Naive thymus-derived CD4-positive, alpha-beta T cell (primary cell): ENCODE measurements around the gene GPATCH1. TPM values are rescaled to one million over a fixed set of nuclear protein-coding genes. Genes with fewer than 3 reads are reported as not detected.

ENCODE experiments used
- ATAC-seq: fragments of 150-1000 bp; cut with Tn5 transposase; 2 replicates; pipeline ENCODE4 v1.10.0; 2021; ENCODE audit warnings: mild to moderate bottlenecking, moderate library complexity
- CTCF ChIA-PET: fragments of 350-600 bp; sonication (Branson Sonifier 250); formaldehyde crosslinking; loops from one replicate; lab custom pipeline; 2021; ENCODE audit warnings: antibody characterized with exemption; lab: Charles Lee
- POLR2A ChIA-PET: fragments of 350-600 bp; sonication (Branson Sonifier 250); formaldehyde crosslinking; loops from one replicate; lab custom pipeline; 2021; ENCODE audit warnings: antibody characterized with exemption, inconsistent platforms; lab: Charles Lee
- DNase-seq, 9 donors: peaks; one replicate each; pipeline versions ENCODE4 v3.0.0 to v3.0.0-alpha.2; 2020 to 2022; ENCODE audit warnings: mixed read lengths in 1 of 9
- H3K27ac ChIP-seq: one replicate; pipeline ENCODE4 v1.7.0; 2013; ENCODE audit warnings: mild to moderate bottlenecking, low read depth, low read length, moderate library complexity
- H3K27me3 ChIP-seq, 2 donors: one replicate each; pipeline ENCODE4 v1.7.0; 2013; ENCODE audit warnings: low read length in 2 of 2, mild to moderate bottlenecking in 2 of 2, moderate library complexity in 2 of 2; ENCODE audit not compliant: control insufficient read depth in 2 of 2, insufficient read depth in 2 of 2
- H3K36me3 ChIP-seq, 3 experiments: 1 replicate in 2 of 3; 2 replicates in 1 of 3; pipeline ENCODE4 v1.7.0; 2013; ENCODE audit warnings: low read length in 3 of 3, mild to moderate bottlenecking in 3 of 3, moderate library complexity in 1 of 3; ENCODE audit not compliant: insufficient read depth in 3 of 3, control insufficient read depth in 2 of 3
- H3K4me1 ChIP-seq, 2 donors: one replicate each; pipeline ENCODE4 v1.7.0; 2013; ENCODE audit warnings: low read length in 2 of 2, mild to moderate bottlenecking in 2 of 2, moderate library complexity in 1 of 2; ENCODE audit not compliant: control insufficient read depth in 2 of 2, insufficient read depth in 2 of 2
- H3K4me3 ChIP-seq: 2 replicates; pipeline ENCODE4 v1.7.0; 2013; ENCODE audit warnings: mild to moderate bottlenecking, low read length
- H3K9me3 ChIP-seq, 3 experiments: 1 replicate in 2 of 3; 2 replicates in 1 of 3; pipeline ENCODE4 v1.7.0; 2013; ENCODE audit warnings: low read length in 3 of 3; ENCODE audit not compliant: control insufficient read depth in 2 of 3
- H3K27ac Mint-ChIP-seq, 9 donors: one replicate each; pipeline ENCODE4 v1.8.0; 2020 to 2022; ENCODE audit warnings: mixed read lengths in 9 of 9, mild to moderate bottlenecking in 8 of 9, moderate library complexity in 5 of 9, inconsistent platforms in 2 of 9
- H3K27me3 Mint-ChIP-seq, 5 donors: one replicate each; pipeline ENCODE4 v1.8.0; 2021 to 2022; ENCODE audit warnings: mixed read lengths in 5 of 5, mild to moderate bottlenecking in 1 of 5
- H3K36me3 Mint-ChIP-seq, 5 donors: one replicate each; pipeline ENCODE4 v1.8.0; 2020 to 2022; ENCODE audit warnings: mixed read lengths in 5 of 5, mild to moderate bottlenecking in 3 of 5, inconsistent platforms in 1 of 5
- H3K4me1 Mint-ChIP-seq, 7 donors: one replicate each; pipeline ENCODE4 v1.8.0; 2020 to 2022; ENCODE audit warnings: mixed read lengths in 7 of 7, mild to moderate bottlenecking in 3 of 7, inconsistent platforms in 1 of 7
- H3K4me3 Mint-ChIP-seq, 10 donors: one replicate each; pipeline ENCODE4 v1.8.0; 2020 to 2022; ENCODE audit warnings: mild to moderate bottlenecking in 10 of 10, mixed read lengths in 10 of 10, moderate library complexity in 6 of 10, inconsistent platforms in 2 of 10
- H3K9me3 Mint-ChIP-seq, 11 donors: one replicate each; pipeline ENCODE4 v1.8.0; 2020 to 2022; ENCODE audit warnings: mixed read lengths in 11 of 11, mild to moderate bottlenecking in 4 of 11, inconsistent platforms in 1 of 11, moderate library complexity in 1 of 11
- intact Hi-C, 2 donors: fragments of 100-400 bp; cut with micrococcal nuclease; formaldehyde crosslinking; loops; one replicate each; pipeline ENCODE4 v1.15.1; 2023
- polyA plus RNA-seq, 2 donors: library from polyadenylated mRNA; unstranded; fragments of 300-500 nt; fragmentation: Illumina TruSeq; gene quantifications; one replicate each; pipeline ENCODE4 v1.2.3, GENCODE V29; 2021
- total RNA-seq, 6 experiments: library from RNA in 5 of 6; stranded (reverse) in 5 of 6; gene quantifications; 1 replicate in 5 of 6; 2 replicates in 1 of 6; pipeline ENCODE4 v1.2.3 and lab custom pipeline; 2021 to 2026

GPATCH1 gene
- total and polyA plus RNA-seq, 7 experiments from 2014 or later, result 4.6 to 20.0 (median 11.8) TPM

GRCh38 chr19:33102893-33103292, 21.9 kb downstream of the GPATCH1 start:
- Mint-ChIP-seq H3K4me3 (no peak overlapping the region), H3K36me3 (peaks cover 5 to 51% (median 11%) of the 10 kb centered on the region in 5 donors), H3K27me3 (no peaks in the 10 kb centered on the region), H3K4me1 (peaks cover 0 to 4% (median 0%) of the 10 kb centered on the region in 7 donors), H3K9me3 (no peaks in the 10 kb centered on the region), H3K27ac (no peak overlapping the region)
- H3K4me3 ChIP-seq, result no peak overlapping the region
- no peaks in the 10 kb centered on the region for H3K9me3 ChIP-seq
- H3K4me1 ChIP-seq, result no peaks in the 10 kb centered on the region
- POLR2A ChIA-PET, result no interaction called here
- H3K36me3 ChIP-seq, result peaks cover 13 to 72% (median 22%) of the 10 kb centered on the region in 3 experiments
- ATAC-seq, result no peak
- DNase-seq, result no peak
- H3K27me3 ChIP-seq, result no peaks in the 10 kb centered on the region
- no peak overlapping the region for H3K27ac ChIP-seq
- CTCF ChIA-PET, result interaction anchor here (0.5 kb wide), 1 partner anchor 128 kb away, joined by 5 read pairs; no protein-coding TSS in a partner anchor
- intact Hi-C loops, result no loop called here

- DNase-seq (no peak), ATAC-seq (no peak)
- H3K27ac Mint-ChIP-seq, result peak overlapping the region in 1 of 9 donors; percentile 41
- Histone ChIP-seq H3K27ac (no peak overlapping the region), H3K4me3 (no peak overlapping the region), H3K9me3 (no peaks in the 10 kb centered on the region), H3K27me3 (no peaks in the 10 kb centered on the region), H3K4me1 (no peaks in the 10 kb centered on the region), H3K36me3 (peaks cover 7 to 78% (median 7%) of the 10 kb centered on the region in 3 experiments)
- no peaks in the 10 kb centered on the region for H3K27me3 Mint-ChIP-seq
- no peak overlapping the region for H3K4me3 Mint-ChIP-seq
- CTCF ChIA-PET, result no interaction called here
- intact Hi-C loops, result no loop called here
- H3K4me1 Mint-ChIP-seq, result peaks cover 0 to 5% (median 0%) of the 10 kb centered on the region in 7 donors
- POLR2A ChIA-PET, result no interaction called here
- H3K9me3 Mint-ChIP-seq, result no peaks in the 10 kb centered on the region
- peaks cover 8 to 45% (median 17%) of the 10 kb centered on the region in 5 donors for H3K36me3 Mint-ChIP-seq
Measured at GRCh38 chr19:33108161-33108560, 27.2 kb downstream of the GPATCH1 start.

- H3K4me3 ChIP-seq, result no peak overlapping the region
- CTCF ChIA-PET, result no interaction called here
Measured at GRCh38 chr19:33110137-33110910, 29.3 kb downstream of the GPATCH1 start.

GRCh38 chr19:33111587-33111986, 30.6 kb downstream of the GPATCH1 start:
- Mint-ChIP-seq H3K4me3 (no peak overlapping the region), H3K27ac (no peak overlapping the region), H3K36me3 (peaks cover 16 to 54% (median 28%) of the 10 kb centered on the region in 5 donors), H3K9me3 (no peaks in the 10 kb centered on the region), H3K4me1 (peaks cover 0 to 1% (median 0%) of the 10 kb centered on the region in 7 donors), H3K27me3 (no peaks in the 10 kb centered on the region)
- H3K27ac ChIP-seq, result no peak overlapping the region
- DNase-seq, result no peak
- H3K36me3 ChIP-seq, result peaks cover 0 to 84% (median 16%) of the 10 kb centered on the region in 3 experiments
- ChIA-PET POLR2A (no interaction called here), CTCF (no interaction called here)
- H3K27me3 ChIP-seq, result no peaks in the 10 kb centered on the region
- H3K9me3 ChIP-seq, result no peaks in the 10 kb centered on the region
- H3K4me1 ChIP-seq, result no peaks in the 10 kb centered on the region
- intact Hi-C loops, result no loop called here
- no peak overlapping the region for H3K4me3 ChIP-seq
- no peak for ATAC-seq

More at GRCh38 chr19:33110137-33110910, 29.3 kb downstream of the GPATCH1 start:
- no peak for DNase-seq
- no peaks in the 10 kb centered on the region for H3K27me3 ChIP-seq
- Mint-ChIP-seq H3K4me1 (peaks cover 0 to 1% (median 0%) of the 10 kb centered on the region in 7 donors), H3K27ac (no peak overlapping the region), H3K27me3 (no peaks in the 10 kb centered on the region), H3K9me3 (no peaks in the 10 kb centered on the region), H3K36me3 (peaks cover 15 to 49% (median 22%) of the 10 kb centered on the region in 5 donors), H3K4me3 (no peak overlapping the region)
- POLR2A ChIA-PET, result no interaction called here
- H3K9me3 ChIP-seq, result no peaks in the 10 kb centered on the region
- peaks cover 0 to 78% (median 15%) of the 10 kb centered on the region in 3 experiments for H3K36me3 ChIP-seq
- H3K27ac ChIP-seq, result no peak overlapping the region
- no peaks in the 10 kb centered on the region for H3K4me1 ChIP-seq
- intact Hi-C loops, result no loop called here
- ATAC-seq, result no peak

- Histone ChIP-seq H3K4me3 (no peak overlapping the region), H3K9me3 (no peaks in the 10 kb centered on the region), H3K27me3 (no peaks in the 10 kb centered on the region), H3K27ac (no peak overlapping the region), H3K4me1 (no peaks in the 10 kb centered on the region), H3K36me3 (peaks cover 6 to 84% (median 14%) of the 10 kb centered on the region in 3 experiments)
- ChIA-PET POLR2A (no interaction called here), CTCF (no interaction called here)
- ATAC-seq (no peak), DNase-seq (no peak)
- Mint-ChIP-seq H3K36me3 (peaks cover 18 to 59% (median 43%) of the 10 kb centered on the region in 5 donors), H3K9me3 (no peaks in the 10 kb centered on the region), H3K27ac (peak overlapping the region in 1 of 9 donors; percentile 22), H3K4me1 (no peaks in the 10 kb centered on the region), H3K27me3 (no peaks in the 10 kb centered on the region), H3K4me3 (no peak overlapping the region)
- intact Hi-C loops, result no loop called here
Measured at GRCh38 chr19:33114312-33114711, 33.3 kb downstream of the GPATCH1 start.

GRCh38 chr19:33117501-33117900, 36.5 kb downstream of the GPATCH1 start:
- Mint-ChIP-seq H3K27ac (no peak overlapping the region), H3K4me1 (no peaks in the 10 kb centered on the region), H3K9me3 (no peaks in the 10 kb centered on the region), H3K27me3 (no peaks in the 10 kb centered on the region), H3K4me3 (no peak overlapping the region), H3K36me3 (peaks cover 8 to 45% (median 35%) of the 10 kb centered on the region in 5 donors)
- Histone ChIP-seq H3K27me3 (no peaks in the 10 kb centered on the region), H3K36me3 (peaks cover 6 to 66% (median 14%) of the 10 kb centered on the region in 3 experiments), H3K27ac (no peak overlapping the region), H3K9me3 (no peaks in the 10 kb centered on the region), H3K4me3 (no peak overlapping the region), H3K4me1 (no peaks in the 10 kb centered on the region)
- ChIA-PET CTCF (interaction anchor here (0.6 kb wide), 1 partner anchor 10 kb away, joined by 7 read pairs; no protein-coding TSS in a partner anchor), POLR2A (interaction anchor here (1.1 kb wide), 1 partner anchor 145 kb away, joined by 3 read pairs; the partner anchor contains the start of genes CEP89 and FAAP24)
- no peak for ATAC-seq
- intact Hi-C loops, result no loop called here
- DNase-seq, result no peak
